RWPE1 (cell line): ENCODE results near the gene SLC20A1.

ENCODE experiments used
- CTCF ChIA-PET: fragments of 350-600 bp; sonication (Branson Sonifier 250); formaldehyde crosslinking; extraction: SDS; loops from one replicate; lab custom pipeline; 2021; lab: Yijun Ruan, JAX
- POLR2A ChIA-PET: fragments of 400-600 bp; formaldehyde crosslinking; extraction: SDS; loops from one replicate; lab custom pipeline; 2020; ENCODE audit warnings: antibody characterized with exemption; ENCODE audit not compliant: low non-redundant PET; lab: Yijun Ruan, JAX
- DNase-seq: peaks from one replicate; pipeline ENCODE4 v3.0.0; 2012; ENCODE audit warnings: low spot score
- H3K27ac ChIP-seq: fragments of 450-650 bp; 2 replicates; pipeline ENCODE4 v1.5.1; 2017
- CTCF ChIP-seq: fragments of 450-650 bp; conservative IDR thresholded peaks from 2 replicates; pipeline ENCODE4 v1.5.1; 2017; ENCODE audit warnings: low read depth, mild to moderate bottlenecking

The SLC20A1 gene

GRCh38 chr2:112639936-112640335, 5.8 kb upstream of the SLC20A1 start:
- CTCF ChIA-PET, result no interaction called here
- peak overlapping the region; percentile 60 for H3K27ac ChIP-seq
- POLR2A ChIA-PET, result no interaction called here
- TF ChIP-seq CTCF, result no peak
- no peak for DNase-seq

- POLR2A ChIA-PET, result no interaction called here
- peak overlapping the region; percentile 60 for H3K27ac ChIP-seq
- DNase-seq, result no peak
- CTCF ChIA-PET, result interaction anchor here (0.5 kb wide), 1 partner anchor 38 kb away, joined by 3 read pairs; no protein-coding TSS in a partner anchor
- TF ChIP-seq CTCF, result no peak
Measured at GRCh38 chr2:112640467-112640799, 5.3 kb upstream of the SLC20A1 start.

- DNase-seq, result peak; percentile 47
- no peak for TF ChIP-seq CTCF
- ChIA-PET CTCF (interaction anchor here (0.5 kb wide), 1 partner anchor 39 kb away, joined by 3 read pairs; no protein-coding TSS in a partner anchor), POLR2A (no interaction called here)
- H3K27ac ChIP-seq, result peak overlapping the region; percentile 60
Measured at GRCh38 chr2:112640800-112641675, 4.7 kb upstream of the SLC20A1 start.

- CTCF ChIA-PET, result no interaction called here
- H3K27ac ChIP-seq, result peak overlapping the region; percentile 60
- DNase-seq, result no peak
- POLR2A ChIA-PET, result no interaction called here
- no peak for TF ChIP-seq CTCF
Measured at GRCh38 chr2:112641701-112642100, 4.0 kb upstream of the SLC20A1 start.

GRCh38 chr2:112642561-112642960, 3.2 kb upstream of the SLC20A1 start:
- H3K27ac ChIP-seq, result peak overlapping the region; percentile 19; the same call in 1 of the 2 replicates
- ChIA-PET POLR2A (no interaction called here), CTCF (interaction anchor here (0.6 kb wide), 2 partner anchors 42 to 695 kb away, joined by 4 to 8 read pairs; no protein-coding TSS in a partner anchor)
- TF ChIP-seq CTCF, result no peak
- DNase-seq, result no peak

GRCh38 chr2:112642966-112643365, 2.8 kb upstream of the SLC20A1 start:
- POLR2A ChIA-PET, result no interaction called here
- peak overlapping the region; percentile 19; the same call in 1 of the 2 replicates for H3K27ac ChIP-seq
- DNase-seq, result no peak
- TF ChIP-seq CTCF, result no peak
- CTCF ChIA-PET, result interaction anchor here (0.6 kb wide), 2 partner anchors 43 to 696 kb away, joined by 4 to 8 read pairs; no protein-coding TSS in a partner anchor
